GM21529 (cell line): ENCODE measurements around the gene HSD17B4.
A peak's percentile ranks its signal among the peaks of the same experiment; 100 is the strongest.
"Not testable (repeated sequence)": the region's sequence is repeated elsewhere in the genome, so short reads cannot be mapped to it uniquely, and the experiment has no call there.

Experiments used
- ATAC-seq: cut with Tn5 transposase; IDR thresholded peaks from one replicate; pipeline ENCODE4 v1.9.1; 2021; ENCODE audit not compliant: unreplicated experiment

HSD17B4 gene

DNA sequence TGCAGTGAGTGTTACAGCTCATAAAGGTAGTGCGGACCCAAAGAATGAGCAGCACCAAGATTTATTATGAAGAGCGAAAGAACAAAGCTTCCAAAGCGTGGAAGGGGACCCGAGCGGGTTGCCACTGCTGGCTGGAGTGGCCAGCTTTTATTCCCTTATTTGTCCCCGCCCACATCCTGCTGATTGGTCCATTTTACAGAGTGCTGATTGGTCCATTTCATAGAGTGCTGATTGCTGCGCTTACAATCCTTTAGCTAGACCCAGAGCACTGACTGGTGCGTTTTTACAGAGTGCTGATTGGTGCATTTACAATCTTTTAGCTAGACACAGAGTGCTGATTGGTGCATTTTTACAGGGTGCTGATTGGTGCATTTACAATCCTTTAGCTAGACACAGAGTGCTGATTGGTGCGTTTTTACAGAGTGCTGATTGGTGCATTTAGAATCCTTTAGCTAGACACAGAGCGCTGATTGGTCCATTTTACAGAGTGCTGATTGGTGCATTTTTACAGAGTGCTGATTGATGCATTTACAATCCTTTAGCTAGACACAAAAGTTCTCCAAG lies 19.5 kb upstream of the HSD17B4 start:
- ATAC-seq: not testable (repeated sequence)

DNA sequence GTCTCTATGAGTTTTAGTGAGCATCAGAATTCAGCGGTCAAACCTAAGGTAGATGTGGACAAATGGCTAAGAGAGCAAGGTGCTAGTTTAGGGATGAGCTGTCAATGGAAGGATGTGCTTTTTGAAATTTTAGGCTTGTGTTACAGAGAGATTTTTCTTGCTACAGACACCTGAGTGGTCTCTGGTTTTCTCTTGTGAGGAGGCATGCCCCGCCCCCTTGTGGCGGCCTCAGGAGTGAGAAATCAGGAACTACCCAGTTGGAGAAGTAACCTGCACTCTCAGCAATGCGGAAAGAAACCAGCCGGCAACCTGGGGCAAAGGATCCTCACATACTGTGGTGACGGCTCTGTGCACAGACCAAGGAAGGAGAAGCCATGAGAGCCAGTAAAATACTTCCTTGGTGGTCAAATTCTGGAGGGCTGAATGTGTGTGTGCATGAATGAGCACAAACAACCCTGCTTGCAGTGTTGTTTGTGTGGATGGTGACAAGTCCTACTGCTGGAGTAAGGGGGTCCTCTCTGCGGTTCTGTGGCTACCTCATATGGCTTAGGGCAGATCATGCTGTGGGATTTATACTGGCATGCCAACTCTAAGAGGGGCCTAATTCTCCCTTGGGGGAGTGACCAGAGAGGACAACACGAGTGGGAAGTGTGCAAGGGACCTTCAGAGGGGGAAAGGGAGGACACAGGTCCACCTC lies 16.7 kb upstream of the HSD17B4 start:
- ATAC-seq: peak; percentile 98

DNA sequence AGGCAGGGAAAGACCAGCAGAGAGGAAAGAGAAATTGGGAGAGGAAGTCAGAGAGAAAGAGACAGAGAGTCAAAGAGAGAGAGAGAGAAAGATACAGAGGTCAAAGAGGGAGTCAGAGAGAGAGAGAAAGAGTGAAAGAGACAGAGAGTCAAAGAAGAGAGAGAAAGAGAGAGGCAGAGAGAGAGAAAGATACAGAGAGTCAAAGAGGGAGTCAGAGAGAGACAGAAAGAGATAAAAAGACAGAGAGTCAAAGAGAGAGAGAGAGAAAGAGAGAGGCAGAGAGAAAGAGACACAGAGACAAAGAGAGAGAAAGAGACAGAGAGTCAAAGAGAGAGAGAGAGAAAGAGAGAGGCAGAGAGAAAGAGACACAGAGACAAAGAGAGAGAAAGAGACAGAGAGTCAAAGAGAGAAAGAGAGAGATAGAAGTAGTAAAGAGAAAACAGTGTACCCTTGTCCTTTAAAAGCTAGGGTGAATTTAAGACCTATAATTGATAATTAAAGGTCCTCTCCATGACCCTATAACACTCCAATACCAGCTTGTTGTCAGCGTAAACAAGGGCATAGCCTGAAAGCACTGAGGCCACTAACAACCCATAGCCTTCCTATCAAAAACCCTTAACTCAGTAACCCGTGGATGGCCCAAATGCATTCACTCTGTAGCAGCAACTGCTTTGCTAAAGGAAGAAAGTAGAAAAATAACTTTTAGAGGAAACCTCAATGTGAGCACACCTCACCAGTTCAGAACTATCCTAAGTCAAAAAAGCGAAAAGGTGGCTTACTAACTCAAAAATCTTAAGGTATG lies 14.3 kb upstream of the HSD17B4 start:
- not testable (repeated sequence) for ATAC-seq

DNA sequence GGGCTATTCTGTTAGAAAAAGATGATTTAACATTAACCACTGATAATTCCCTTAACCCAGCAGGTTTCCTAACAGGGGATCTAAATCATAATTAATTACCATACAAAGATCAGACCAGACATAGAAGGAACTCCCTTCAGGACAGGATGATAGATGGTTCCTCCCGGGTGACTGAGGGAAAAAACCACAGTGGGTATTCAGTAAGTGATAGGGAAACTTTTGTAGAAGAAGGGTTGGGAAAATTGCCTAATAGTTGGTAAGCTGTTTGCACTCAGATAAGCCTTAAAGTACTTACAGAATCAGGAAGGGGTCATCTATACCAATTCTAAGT lies 13.7 kb upstream of the HSD17B4 start:
- ATAC-seq: not testable (repeated sequence)

DNA sequence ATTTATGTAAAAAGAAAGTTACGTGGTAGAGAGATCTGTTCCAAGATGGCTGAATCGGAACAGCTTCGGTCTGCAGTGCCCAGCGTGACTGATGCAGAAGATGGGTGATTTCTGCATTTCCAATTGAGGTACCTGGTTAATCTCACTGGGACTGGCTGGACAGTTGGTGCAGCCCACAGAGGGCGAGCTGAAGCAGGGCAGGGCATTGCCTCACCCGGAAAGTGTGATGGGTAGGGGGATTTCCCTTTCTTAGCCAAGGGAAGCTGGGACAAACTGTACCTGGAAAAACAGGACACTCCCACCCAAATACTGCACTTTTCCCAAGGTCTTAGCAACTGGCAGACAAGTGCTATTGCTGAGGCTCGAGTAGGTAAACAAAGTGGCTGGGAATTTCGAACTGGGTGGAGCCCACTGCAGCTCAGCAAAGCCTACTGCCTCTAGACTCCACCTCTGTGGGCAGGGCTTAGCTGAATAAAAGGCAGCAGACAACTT lies 13.1 kb upstream of the HSD17B4 start:
- no peak for ATAC-seq

DNA sequence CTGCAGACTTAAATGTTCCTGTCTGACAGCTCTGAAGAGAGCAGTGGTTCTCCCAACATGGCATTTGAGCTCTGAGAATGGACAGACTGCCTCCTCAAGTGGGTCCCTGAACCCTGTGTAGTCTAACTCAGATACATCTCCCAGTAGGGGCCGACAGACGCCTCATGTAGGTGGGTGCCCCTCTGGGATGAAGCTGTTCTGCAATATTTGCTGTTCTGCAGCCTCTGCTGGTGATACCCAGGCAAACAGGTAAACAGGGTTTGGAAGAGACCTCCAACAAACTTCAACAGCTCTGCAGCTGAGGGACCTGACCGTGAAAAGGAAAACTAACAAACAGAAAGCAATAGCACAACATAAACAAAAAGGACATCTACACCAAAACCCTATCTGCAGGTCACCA lies 12.7 kb upstream of the HSD17B4 start:
- not testable (repeated sequence) for ATAC-seq

DNA sequence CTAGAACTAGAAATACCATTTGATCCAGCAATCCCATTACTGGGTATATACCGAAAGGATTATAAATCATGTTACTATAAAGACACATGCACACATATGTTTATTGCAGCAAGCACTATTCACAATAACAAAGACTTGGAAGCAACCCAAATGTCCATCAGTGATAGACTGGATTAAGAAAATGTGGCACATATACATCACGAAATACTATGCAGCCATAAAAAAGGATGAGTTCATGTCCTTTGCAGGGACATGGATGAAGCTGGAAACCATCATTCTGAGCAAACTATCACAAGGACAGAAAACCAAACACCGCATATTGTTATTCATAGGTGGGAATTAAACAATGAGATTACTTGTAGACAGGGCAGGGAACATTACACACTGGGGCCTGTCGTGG lies 7.7 kb upstream of the HSD17B4 start:
- not testable (repeated sequence) for ATAC-seq

DNA sequence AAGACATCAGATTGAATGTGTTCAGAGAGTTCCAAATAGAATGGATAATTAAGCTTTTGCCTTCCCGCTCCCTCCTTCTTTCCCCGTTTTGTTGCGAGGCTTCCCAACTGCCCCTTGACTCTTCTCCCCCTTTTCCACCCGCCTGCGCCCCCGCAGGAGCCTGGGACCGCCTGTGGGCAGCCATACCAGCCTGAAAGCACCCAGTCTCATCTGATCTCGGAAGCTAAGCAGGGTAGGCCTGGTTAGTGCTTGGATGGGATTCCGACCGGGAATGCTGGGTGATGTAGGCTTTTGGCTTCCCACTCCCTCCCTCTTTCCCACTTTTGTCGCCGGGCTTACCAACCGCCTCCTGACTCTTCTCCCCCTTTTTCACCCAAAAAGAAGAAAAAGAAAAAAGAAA lies 6.8 kb upstream of the HSD17B4 start:
- no peak for ATAC-seq

DNA sequence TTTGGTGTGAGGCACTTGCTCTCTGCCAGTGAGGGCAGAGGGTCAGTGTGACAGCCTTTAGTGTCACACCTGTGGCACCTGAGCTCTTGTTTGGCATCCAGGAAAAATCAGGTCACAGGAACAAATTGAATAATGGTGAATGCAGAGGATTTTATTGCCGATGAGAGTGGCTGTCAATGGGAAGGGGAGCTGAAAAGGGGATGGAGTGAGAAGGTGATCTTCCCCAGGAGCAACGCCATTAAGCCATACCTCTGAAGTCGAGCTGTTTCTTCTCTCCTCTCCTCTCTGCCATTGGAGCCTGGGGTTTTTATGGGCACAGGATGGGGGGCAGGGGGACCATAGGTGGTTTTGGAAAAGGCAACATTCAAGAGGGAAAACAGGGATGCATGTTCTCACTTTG lies 2.4 kb upstream of the HSD17B4 start:
- no peak for ATAC-seq

DNA sequence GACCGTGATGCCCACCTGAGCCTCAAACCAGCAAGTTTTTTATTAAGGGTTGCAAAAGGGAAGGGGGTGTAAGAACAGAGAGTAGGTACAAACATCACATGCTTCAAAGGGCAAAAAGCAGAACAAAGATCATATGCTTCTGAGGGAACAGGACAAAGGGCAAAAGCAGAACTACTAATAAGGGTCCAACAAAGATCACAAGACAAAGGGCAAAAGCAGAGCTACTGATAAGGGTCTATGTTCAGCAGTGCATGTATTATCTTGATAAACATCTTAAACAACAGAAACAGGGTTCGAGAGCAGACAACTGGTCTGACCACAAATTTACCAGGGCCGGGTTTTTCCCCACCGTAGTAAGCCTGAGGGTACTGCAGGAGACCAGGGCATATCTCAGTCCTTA lies 1.7 kb upstream of the HSD17B4 start:
- ATAC-seq: not testable (repeated sequence)

DNA sequence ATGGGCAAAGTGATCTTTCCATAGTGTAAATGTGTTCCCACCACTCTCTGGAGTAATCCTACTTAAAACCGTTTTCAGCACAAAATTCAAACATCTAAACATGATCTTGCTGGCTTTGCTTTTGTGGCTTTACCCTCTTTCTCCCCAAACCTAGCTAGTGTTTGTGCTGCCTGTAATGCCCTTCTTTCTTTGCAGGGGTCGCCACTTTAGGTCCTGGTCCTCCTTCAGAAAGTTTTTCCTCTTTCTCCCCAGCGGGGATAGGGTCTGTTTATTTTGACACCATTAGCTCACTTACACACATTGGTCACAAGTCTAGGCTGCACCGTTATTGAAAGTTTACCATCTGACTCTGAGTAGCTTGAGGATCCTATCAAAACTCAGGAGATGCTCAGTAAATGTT lies 736 bp upstream of the HSD17B4 start:
- ATAC-seq: no peak

DNA sequence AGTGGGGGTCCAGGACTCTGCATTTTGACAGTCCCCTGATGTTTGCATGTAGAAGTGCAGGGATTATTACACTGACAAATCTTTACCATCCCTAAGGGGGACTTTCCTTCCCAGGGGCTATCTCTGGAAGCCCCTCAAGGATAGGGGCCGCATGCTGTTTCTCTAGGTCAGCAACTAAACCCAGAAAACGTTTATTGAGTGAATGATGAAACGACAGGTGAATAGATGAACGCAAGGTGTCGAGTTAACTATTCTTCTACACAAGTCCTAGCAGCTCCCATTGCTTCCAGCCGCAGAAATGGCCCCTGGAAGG lies 281 bp upstream of the HSD17B4 start:
- no peak for ATAC-seq

DNA sequence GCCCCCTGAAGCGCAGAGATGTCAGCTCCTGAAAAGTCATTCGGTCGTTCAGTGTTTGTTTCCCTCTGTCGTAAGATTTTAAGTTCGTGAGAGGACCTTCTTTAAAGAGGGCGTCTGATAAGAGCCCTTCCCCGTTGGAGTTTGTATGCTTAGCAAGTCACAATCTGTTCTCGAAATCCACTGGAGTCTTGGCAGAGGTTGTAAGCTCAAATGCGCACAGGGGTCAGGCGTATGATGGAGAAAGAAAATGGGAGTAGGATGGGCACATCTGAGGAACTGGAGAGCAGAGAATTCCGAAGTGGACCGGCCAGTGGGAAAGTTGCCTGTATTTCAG lies 710 bp downstream of the HSD17B4 start:
- peak; percentile 8 for ATAC-seq

DNA sequence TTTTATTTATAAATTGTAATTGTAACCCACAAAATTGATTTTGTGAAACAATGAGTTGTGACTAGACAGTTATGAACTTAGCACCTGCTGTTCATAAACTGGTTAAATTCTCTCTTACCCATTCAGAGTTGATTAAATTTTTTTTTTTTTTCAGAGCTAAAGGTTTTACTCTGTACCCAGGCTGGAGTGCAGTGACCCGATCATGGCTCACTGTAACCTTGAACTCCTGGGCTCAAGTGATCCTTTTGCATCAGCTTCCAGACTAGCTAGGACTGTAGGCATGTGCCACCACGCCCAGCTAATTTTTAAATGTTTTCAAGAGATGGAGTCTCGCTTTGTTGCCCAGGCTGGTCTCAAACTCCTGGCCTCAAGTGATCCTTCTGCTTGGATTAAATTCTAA lies 1.9 kb downstream of the HSD17B4 start:
- no peak for ATAC-seq

DNA sequence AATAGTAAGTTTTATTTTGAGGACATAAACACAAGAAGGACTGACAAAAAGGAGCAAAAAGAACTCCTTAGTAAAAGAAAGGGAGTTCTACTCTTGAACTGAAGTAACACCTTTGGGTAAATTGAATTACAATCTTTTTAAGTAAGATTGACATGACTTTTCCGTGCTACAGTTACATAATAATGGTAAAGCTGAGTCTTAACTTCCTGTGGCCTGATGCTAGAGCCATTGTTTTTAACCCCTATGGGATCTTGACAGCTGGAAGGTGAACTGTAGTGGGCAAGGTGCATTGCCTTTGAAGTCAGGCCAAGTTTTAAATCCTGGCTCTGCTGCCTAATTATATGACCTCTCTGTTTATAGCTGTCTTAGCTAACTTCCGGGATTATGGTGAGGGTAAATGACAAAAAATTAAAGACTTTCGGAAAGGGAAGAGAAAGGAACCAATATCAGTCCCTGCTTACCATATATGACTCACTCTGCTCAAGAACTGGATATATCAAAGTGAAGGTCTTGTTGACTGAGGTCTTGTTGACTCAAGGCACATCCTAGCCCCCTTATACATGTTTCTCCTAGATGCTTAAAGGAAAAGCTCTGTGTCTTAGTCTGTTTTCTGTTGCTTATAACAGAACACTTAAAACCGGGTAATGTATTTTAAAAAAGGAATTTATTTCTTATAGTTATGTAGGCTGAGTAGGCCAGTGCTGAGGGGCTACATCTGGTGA lies 6.8 kb downstream of the HSD17B4 start:
- no peak for ATAC-seq

DNA sequence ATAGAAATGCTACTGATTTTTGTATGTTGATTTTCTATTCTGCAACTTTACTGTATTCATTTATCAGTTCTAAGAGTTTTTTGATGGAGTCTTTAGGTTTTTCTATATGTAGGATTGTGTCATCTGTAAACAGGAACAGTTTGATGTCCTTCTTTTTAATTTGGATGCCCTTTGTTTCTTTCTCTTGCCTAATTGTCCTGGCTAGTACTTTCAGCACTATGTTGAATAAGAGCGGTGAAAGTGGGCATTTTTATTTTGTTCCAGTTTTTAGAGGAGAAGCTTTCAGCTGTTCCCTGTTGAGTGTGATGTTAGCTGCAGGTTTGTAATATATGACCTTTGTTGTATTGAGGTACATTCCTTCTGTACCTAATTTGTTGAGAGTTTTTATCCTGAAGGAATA lies 13.3 kb downstream of the HSD17B4 start:
- no peak for ATAC-seq

DNA sequence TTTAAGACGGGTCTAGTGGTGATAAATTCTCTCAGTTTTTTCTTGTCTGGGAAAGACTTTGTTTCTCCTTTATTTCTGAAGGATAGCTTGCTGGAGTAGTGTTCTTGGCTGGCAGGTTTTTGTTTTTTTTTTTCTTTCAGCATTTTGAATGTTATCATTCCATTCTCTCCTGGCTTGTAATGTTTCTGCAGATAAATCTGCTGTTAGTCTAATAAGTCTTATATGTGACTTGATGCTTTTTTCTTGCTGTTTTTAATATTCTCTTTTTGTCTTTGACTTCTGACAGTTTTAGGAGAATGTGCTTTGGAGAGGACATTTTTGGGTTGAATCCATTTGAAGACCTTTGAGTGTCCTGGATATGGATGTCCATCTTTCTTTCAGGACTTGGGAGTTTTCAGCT lies 16.0 kb downstream of the HSD17B4 start:
- no peak for ATAC-seq

DNA sequence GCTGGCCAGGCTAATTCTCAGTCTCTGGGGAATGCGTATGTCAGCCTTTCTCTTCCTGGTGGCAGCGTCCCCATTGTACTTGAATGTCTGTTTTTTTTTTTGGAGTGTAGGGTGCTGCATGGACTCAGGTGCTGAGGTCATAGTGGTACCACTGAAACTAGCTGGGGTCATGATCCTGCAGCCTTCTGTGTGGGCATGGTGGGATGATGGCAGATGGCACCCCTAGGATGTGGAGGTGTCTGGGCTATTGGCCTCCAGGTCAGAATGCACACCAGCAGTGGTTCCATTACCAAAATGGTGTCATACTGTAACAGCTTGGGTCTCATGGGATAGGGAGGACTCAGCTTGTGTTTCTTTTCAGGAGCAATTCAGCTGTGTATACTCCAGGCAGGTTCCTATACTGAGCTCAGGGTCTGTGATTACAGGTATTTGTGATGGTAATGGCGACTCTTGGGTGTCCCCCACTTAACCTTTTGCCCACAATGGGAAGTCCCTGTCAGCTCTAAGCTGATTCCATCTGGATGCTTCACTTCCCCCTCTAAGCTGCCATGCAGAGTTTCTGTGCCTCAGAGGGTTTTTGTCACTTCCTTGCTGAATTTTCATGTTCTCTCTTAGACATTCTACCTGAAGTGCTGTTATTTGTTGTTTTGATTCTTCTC lies 17.9 kb downstream of the HSD17B4 start:
- peak; percentile 66 for ATAC-seq

DNA sequence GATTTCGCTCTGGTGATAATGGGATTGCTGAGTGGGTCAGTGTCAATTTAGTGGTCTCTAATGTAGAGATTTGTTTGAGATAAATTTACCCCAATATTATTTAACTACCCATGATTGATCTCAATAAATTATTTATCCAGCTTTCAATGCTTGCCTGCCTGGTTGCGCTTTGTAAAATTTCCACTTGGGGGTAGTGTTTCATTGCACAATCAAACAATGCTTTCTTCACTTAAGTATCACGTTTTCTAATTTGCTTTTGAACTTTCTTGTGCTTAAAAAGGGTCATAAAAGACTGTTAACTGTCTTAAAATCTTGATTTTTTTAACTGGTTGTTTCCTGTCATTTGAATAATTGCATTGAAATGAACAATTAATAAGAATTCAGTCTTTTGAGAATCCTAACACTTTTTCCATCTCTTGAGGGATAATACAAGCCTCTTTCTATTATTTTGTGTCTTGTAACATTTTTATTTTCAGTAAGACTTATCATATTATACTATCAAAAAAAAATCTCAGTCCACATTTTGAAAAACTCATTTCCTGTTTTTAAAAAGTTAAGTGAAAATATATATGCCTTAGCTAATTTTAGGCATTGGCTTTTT lies 18.7 kb downstream of the HSD17B4 start:
- ATAC-seq: peak; percentile 50

DNA sequence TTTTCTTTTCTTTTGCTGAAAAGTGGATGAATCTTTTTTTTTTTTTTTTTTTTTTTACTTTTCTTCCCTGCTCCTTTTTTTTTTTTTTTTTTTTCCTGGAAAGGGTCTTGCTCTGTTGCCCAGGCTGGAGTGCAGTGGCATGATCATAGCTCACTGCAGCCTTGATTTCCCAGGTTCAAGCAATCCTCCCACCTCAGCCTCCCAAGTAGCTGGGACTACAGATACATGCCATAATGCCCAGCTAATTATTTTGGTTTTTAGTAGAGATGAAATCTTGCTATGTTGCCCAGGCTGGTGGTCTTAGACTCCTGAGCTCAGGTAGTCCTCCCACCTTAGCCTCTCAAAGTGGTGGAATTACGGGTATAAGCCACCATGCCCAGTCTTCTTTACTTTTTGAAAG lies 20.9 kb downstream of the HSD17B4 start:
- no peak for ATAC-seq

DNA sequence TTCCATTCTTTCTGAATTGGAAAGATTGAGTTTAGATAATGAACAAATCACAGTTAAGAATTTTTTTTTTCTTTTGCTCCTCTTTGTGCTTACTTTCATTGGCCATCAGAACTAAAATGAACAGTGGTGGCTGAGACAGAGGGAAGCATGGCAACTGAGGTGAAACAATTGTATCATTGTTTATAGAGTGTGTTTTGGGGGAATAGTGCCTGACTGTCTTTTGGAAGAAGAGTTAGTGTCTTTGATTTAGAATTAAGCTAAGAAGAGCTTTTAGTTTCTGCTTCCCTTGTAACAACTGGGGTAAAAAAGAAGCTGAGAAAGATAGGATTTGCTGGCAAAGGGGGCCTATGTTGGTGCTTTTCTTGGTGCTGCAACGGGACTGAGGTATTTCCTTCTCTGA lies 24.0 kb downstream of the HSD17B4 start:
- ATAC-seq: no peak
